ENCODE measurements around the gene TMEM119. TPM values are rescaled to one million over a fixed set of nuclear protein-coding genes. Genes with fewer than 3 reads are reported as not detected.

Gene TMEM119
- total RNA-seq, 1 donor from 2014 or later = not detected

DNA sequence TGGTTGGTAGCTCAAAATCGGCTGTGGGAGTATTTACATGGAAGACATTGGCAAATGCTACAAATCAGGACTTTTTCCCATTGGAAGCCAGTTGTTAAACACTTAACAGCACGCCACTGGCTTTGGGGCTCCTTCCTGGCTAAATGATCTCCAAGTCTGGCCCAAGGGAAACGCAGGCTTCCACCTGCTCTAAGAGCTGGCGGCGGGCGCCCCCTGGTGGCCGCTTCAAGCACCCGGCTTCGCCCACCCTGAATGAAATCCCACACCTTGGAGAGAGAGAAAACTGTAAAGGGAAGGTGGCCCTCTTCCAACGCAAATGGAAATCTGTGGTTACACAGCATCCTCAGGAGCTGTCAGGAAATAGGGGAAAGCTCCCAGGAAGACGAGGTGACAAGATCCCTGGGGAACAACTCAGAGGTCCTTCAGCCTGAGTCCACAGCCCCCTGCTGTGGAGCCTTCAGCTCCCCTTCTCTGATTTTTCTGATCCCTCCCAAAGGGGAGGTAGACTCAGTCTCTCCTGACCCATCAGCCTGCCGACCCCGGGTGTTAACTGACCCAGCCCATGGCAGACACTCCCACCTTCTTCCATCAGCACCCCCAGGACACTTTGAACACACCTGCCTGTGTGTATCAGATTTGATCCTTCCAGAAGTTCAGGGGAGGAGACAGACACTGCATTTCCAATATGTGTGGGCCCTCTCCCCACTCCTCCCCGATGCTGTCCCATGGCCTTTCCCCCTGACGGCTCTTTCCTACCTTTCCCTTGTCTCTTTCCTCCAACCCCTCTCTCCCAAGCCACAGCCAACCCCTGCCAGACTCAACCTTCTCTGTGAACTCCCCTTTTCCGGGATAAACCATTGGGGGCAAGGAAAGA lies 20.4 kb upstream of the TMEM119 start:
- H3K27ac Mint-ChIP-seq = peak overlapping the region; percentile 57
- peaks cover 48% of the 10 kb centered on the region for H3K36me3 Mint-ChIP-seq (ENCODE audit: low read depth)
- intact Hi-C loops (cut with micrococcal nuclease) = loop anchor here (1.0 to 5.0 kb wide), 6 partner anchors 11 to 479 kb away; partner anchors contain the start of genes CORO1C, FICD and UNG
- peak; percentile 69 for DNase-seq (ENCODE audit: low spot score)
- H3K4me1 Mint-ChIP-seq (ENCODE audit: low read depth) = peaks cover 57% of the 10 kb centered on the region
- H3K27me3 Mint-ChIP-seq (ENCODE audit: insufficient read depth) = peaks cover 2% of the 10 kb centered on the region
- peaks cover 15% of the 10 kb centered on the region for H3K9me3 Mint-ChIP-seq
- no peak overlapping the region for H3K4me3 Mint-ChIP-seq

DNA sequence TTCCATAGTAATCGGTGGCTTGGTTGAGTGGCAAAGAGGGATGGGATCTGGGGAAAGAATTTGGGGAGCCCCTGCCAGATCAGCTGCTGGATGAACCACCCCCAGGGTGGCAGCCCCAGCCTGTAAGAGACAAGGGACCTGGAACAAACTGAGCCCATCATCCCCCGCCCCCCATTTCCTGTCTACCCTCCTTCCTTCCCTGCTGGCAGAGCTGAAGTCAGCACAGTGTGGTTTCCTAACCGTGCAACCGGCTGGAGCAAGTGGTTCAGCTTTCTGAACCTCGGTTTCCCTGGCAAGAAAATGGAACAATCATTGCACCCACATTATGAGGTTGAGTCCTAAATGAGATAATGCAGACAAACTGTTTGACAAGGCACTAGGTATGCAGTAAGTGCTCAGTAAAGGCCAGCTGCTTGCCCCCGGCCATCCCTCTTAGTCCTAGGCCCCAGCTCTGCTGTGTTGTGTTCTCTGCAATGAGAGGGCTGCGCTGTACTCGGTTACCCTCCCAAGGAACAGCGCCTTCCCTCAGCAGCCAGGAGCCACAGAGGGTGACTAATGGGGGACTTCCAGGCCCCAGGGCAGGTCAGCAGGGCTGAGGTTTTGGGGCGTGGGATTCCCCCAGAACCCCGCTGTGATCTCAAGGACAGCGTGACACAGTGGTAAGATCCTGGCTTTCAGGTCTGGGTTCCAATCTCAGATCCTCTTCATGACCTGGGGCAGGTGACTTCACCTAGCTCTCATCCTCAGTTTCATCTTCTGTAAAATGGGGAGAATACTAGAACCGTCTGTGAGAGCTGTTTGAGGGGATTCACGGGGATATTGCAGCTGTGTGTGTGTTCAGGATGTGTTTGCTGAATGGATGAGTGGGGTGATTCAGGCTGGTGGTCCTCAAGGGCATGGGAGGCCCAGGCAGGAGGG lies 19.3 kb upstream of the TMEM119 start:
- Mint-ChIP-seq H3K4me1 (ENCODE audit: low read depth) (peaks cover 59% of the 10 kb centered on the region), H3K36me3 (ENCODE audit: low read depth) (peaks cover 39% of the 10 kb centered on the region), H3K27me3 (ENCODE audit: insufficient read depth) (peaks cover 2% of the 10 kb centered on the region), H3K4me3 (peak overlapping the region; percentile 66), H3K27ac (peak overlapping the region; percentile 97), H3K9me3 (peaks cover 15% of the 10 kb centered on the region)
- peak; percentile 80 for DNase-seq (ENCODE audit: low spot score)
- intact Hi-C loops (cut with micrococcal nuclease) = loop anchor here (1.0 to 5.0 kb wide), 7 partner anchors 18 to 480 kb away; partner anchors contain the start of genes CORO1C and UNG

DNA sequence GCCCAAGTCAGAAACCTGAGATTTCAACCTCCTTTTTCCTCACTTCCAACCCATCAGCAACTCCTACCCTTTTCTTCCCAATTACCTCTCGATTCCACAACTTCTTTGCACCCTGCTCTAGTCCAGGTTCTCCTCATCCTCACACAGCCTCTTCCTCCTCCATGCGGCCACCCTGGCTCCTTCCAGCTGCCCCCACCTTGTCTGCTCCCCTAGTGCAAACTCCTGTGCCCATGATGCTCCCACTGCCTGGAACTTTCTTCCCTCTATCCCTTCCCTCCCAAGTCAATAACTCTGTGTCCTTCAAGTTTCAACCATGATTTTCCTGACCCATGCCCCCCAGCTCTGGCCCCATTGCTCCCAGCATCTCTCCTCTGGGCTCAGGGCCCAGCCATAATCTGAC lies 18.5 kb upstream of the TMEM119 start:
- DNase-seq (ENCODE audit: low spot score) = no peak
- Mint-ChIP-seq H3K4me1 (ENCODE audit: low read depth) (peaks cover 66% of the 10 kb centered on the region), H3K9me3 (peaks cover 15% of the 10 kb centered on the region), H3K4me3 (peak overlapping the region; percentile 66), H3K36me3 (ENCODE audit: low read depth) (peaks cover 35% of the 10 kb centered on the region), H3K27me3 (ENCODE audit: insufficient read depth) (peaks cover 2% of the 10 kb centered on the region), H3K27ac (peak overlapping the region; percentile 97)
- intact Hi-C loops (cut with micrococcal nuclease) = loop anchor here (5.0 kb wide), 3 partner anchors 76 to 481 kb away; partner anchors contain the start of genes CORO1C and UNG

DNA sequence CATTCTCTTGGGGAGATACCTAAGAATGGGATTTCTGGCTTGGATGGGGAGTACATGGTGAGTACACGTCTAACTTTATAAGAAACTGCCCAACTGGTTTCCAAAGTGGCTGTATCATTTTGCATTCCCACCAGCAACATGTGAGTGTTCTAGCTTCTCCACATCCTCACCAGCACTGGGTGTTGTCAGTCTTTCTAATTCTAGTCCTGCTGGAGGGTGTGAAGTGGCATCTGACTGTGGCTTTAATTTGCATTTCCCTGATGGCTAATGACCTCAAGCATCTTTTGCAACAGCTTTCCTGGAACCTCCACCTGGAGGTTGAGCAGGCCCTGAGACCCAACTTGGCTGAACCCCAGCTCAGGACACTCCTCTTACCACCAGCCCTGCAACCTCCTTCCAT lies 18.0 kb upstream of the TMEM119 start:
- Mint-ChIP-seq H3K27me3 (ENCODE audit: insufficient read depth) (peaks cover 2% of the 10 kb centered on the region), H3K9me3 (peaks cover 15% of the 10 kb centered on the region), H3K4me3 (no peak overlapping the region), H3K27ac (peak overlapping the region; percentile 97), H3K4me1 (ENCODE audit: low read depth) (peaks cover 66% of the 10 kb centered on the region), H3K36me3 (ENCODE audit: low read depth) (peaks cover 31% of the 10 kb centered on the region)
- intact Hi-C loops (cut with micrococcal nuclease) = loop anchor here (5.0 kb wide), 3 partner anchors 76 to 481 kb away; partner anchors contain the start of genes CORO1C and UNG
- no peak for DNase-seq (ENCODE audit: low spot score)

DNA sequence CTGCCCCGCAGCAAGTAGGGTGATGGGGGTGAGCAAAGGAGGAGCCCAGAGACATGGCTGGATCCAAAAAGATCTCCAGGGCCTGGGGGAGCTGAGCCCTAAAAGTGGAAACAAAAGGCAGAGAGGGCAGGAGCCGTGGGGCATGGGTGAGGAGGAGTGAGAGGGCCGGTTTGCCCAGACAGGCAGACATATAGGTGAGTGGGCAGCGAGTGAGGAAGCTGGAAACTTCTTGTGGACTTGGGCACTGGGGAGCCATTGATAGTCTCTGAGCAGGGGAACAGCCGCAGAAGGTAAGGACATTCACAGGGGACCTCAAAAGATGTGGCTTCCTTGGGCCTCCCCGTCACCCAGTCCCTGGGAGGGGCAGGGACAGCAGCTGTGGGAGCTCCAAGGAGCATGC lies 16.8 kb upstream of the TMEM119 start:
- H3K36me3 Mint-ChIP-seq (ENCODE audit: low read depth) = peaks cover 28% of the 10 kb centered on the region
- H3K27ac Mint-ChIP-seq = peak overlapping the region; percentile 61
- no peak for DNase-seq (ENCODE audit: low spot score)
- peaks cover 2% of the 10 kb centered on the region for H3K27me3 Mint-ChIP-seq (ENCODE audit: insufficient read depth)
- H3K4me1 Mint-ChIP-seq (ENCODE audit: low read depth) = peaks cover 61% of the 10 kb centered on the region
- H3K4me3 Mint-ChIP-seq = no peak overlapping the region
- H3K9me3 Mint-ChIP-seq = peaks cover 15% of the 10 kb centered on the region
- intact Hi-C loops (cut with micrococcal nuclease) = loop anchor here (5.0 kb wide), 3 partner anchors 78 to 483 kb away; partner anchors contain the start of genes CORO1C and UNG

- peaks cover 2% of the 10 kb centered on the region for H3K27me3 Mint-ChIP-seq (ENCODE audit: insufficient read depth)
- no peak for DNase-seq (ENCODE audit: low spot score)
- intact Hi-C loops (cut with micrococcal nuclease) = no loop called here
- peaks cover 28% of the 10 kb centered on the region for H3K36me3 Mint-ChIP-seq (ENCODE audit: low read depth)
- no peak overlapping the region for H3K4me3 Mint-ChIP-seq
- peaks cover 57% of the 10 kb centered on the region for H3K4me1 Mint-ChIP-seq (ENCODE audit: low read depth)
- peaks cover 15% of the 10 kb centered on the region for H3K9me3 Mint-ChIP-seq
- peak overlapping the region; percentile 61 for H3K27ac Mint-ChIP-seq
Observed at GRCh38 chr12:108614041-108614440, 16.2 kb upstream of the TMEM119 start.

DNA sequence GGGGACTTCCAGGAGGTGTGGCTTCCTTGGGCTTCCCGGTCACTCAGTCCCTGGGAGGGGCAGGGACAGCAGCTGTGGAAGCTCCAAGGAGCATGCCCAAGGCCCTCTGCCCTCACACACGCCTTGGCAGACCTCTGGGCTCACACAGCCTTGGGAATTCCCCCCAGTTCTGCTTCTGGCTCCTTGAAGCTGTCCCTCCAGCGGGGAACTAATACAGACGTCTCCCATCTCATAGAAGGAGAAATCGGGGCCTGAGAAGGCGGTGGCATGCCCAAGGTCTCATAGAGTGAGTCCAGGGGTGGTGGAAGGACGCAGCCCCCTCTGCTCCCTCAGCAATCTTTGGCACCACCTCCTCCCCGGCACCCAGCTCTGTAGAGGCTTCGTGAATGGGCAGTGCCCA lies 15.7 kb upstream of the TMEM119 start:
- peaks cover 27% of the 10 kb centered on the region for H3K36me3 Mint-ChIP-seq (ENCODE audit: low read depth)
- peaks cover 2% of the 10 kb centered on the region for H3K27me3 Mint-ChIP-seq (ENCODE audit: insufficient read depth)
- peaks cover 15% of the 10 kb centered on the region for H3K9me3 Mint-ChIP-seq
- H3K4me1 Mint-ChIP-seq (ENCODE audit: low read depth) = peaks cover 53% of the 10 kb centered on the region
- H3K4me3 Mint-ChIP-seq = no peak overlapping the region
- DNase-seq (ENCODE audit: low spot score) = no peak
- no peak overlapping the region for H3K27ac Mint-ChIP-seq
- intact Hi-C loops (cut with micrococcal nuclease) = no loop called here

DNA sequence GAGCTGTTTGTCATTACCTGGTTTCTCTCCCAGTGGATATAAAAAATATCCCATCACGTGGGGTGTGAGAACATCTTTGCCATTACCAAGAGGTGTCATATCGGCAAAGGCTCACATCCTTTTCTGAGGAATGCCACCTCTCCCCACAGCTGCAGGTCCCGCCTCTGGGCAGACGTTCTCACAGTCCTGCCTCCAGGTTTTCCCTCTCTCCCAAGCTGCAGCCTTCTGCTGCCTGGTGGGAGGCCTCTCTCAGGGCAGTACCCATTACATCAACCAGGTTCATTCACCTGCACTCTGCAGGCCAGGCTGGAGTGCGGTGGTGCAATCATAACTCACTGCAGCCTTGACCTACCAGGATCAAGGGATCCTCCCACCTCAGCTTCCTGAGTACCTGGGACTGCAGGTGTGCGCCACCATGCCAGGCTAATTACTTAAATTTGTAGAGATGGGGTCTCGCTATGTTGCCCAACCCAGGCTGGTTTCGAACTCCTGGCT lies 15.0 kb upstream of the TMEM119 start:
- H3K27me3 Mint-ChIP-seq (ENCODE audit: insufficient read depth) = peaks cover 2% of the 10 kb centered on the region
- no peak for DNase-seq (ENCODE audit: low spot score)
- H3K4me3 Mint-ChIP-seq = no peak overlapping the region
- H3K4me1 Mint-ChIP-seq (ENCODE audit: low read depth) = peaks cover 46% of the 10 kb centered on the region
- H3K36me3 Mint-ChIP-seq (ENCODE audit: low read depth) = peaks cover 27% of the 10 kb centered on the region
- no peak overlapping the region for H3K27ac Mint-ChIP-seq
- intact Hi-C loops (cut with micrococcal nuclease) = loop anchor here (1.0 kb wide), 1 partner anchor 190 kb away; no protein-coding TSS in a partner anchor
- H3K9me3 Mint-ChIP-seq = peaks cover 15% of the 10 kb centered on the region

DNA sequence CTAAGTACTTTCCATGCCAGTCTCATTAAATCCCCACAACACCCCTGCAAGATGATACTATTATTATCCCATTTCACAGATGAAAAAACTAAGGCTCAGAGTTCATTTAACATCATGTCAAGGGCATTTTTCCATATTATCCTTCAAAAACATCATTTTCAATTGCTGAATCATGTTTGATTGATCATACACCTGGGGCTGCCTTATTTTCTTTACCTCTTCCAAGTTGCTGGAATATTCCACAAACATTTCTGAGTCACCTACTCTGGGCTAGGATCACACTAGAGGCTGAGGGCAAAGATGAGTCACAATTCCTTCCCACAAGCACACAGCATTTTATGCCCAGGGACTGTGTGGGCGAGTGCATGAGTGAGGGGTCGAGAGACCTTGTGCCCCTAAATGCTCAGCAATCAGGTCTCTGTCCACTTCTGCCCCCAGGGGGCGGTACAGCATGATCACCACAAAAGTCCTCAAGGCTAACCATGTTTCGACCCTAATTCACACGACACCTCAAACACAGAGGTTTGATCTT lies 14.1 kb upstream of the TMEM119 start:
- H3K4me3 Mint-ChIP-seq = no peak overlapping the region
- peaks cover 37% of the 10 kb centered on the region for H3K4me1 Mint-ChIP-seq (ENCODE audit: low read depth)
- H3K27ac Mint-ChIP-seq = peak overlapping the region; percentile 1
- peaks cover 22% of the 10 kb centered on the region for H3K36me3 Mint-ChIP-seq (ENCODE audit: low read depth)
- H3K27me3 Mint-ChIP-seq (ENCODE audit: insufficient read depth) = peaks cover 2% of the 10 kb centered on the region
- intact Hi-C loops (cut with micrococcal nuclease) = loop anchor here (1.0 kb wide), 1 partner anchor 191 kb away; no protein-coding TSS in a partner anchor
- H3K9me3 Mint-ChIP-seq = peaks cover 13% of the 10 kb centered on the region
- peak; percentile 16 for DNase-seq (ENCODE audit: low spot score)

DNA sequence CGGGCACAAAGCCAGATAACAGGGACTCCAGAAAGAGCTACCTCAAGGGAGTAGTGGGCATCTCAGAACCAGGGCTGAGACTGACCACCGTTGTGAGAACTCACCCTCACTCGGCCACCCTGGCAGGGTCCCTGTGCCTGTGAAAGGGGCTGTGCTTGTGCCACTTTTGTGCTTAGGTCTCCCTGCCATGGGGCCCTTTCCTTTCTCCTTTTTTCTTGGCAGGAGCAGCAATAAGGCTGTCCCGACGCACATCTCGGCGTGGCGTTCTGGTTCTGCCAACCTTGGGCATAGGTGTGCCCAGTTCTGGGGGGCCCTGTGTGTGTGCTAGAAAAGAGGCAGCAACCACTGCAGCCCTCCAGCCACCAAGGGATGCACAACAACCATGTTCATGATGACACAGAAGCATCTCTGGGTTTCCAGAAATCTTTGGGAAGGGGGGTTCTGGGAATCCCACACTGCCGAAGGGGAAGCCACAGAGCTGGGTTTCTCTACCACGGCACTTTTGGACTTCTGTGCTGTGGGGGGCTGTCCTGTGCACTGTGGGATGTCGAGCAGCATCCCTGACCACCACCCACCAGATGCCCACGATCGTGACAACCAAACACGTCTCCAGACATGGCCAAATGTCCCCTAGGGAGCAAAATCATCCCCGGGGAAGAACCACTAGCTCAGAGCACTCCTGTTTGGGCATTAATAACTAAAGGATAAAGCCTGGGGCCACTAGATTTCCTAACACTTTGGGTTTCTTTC lies 13.1 kb upstream of the TMEM119 start:
- H3K27me3 Mint-ChIP-seq (ENCODE audit: insufficient read depth) = peaks cover 3% of the 10 kb centered on the region
- H3K36me3 Mint-ChIP-seq (ENCODE audit: low read depth) = peaks cover 12% of the 10 kb centered on the region
- no peak for DNase-seq (ENCODE audit: low spot score)
- no peak overlapping the region for H3K4me3 Mint-ChIP-seq
- H3K27ac Mint-ChIP-seq = no peak overlapping the region
- peaks cover 4% of the 10 kb centered on the region for H3K9me3 Mint-ChIP-seq
- peaks cover 28% of the 10 kb centered on the region for H3K4me1 Mint-ChIP-seq (ENCODE audit: low read depth)
- intact Hi-C loops (cut with micrococcal nuclease) = no loop called here

DNA sequence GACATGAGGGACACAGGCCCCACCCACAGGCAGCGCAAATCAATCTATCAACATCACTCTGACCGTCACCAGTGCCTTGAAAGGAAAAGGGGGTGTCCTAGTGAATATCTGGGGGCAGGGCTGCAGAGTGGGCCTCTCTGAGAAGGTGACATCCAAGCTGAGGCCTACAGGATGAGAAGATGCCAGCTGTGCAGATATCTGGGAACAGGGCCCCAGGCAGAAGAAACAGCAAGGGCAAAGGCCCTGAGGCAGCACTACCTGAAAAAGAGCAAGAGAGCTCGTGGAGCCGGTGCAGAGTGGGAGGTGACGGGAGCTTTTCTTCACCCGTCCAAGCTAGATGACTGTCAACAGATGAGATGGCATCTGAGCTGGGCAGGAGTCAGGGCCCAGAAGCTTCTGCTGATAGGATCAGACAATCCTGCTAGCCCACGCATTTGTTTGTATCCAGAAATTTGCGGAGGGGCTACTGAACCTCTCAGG lies 12.5 kb upstream of the TMEM119 start:
- Mint-ChIP-seq H3K4me3 (no peak overlapping the region), H3K9me3 (no peaks in the 10 kb centered on the region), H3K27ac (no peak overlapping the region), H3K27me3 (ENCODE audit: insufficient read depth) (peaks cover 4% of the 10 kb centered on the region), H3K36me3 (ENCODE audit: low read depth) (peaks cover 12% of the 10 kb centered on the region), H3K4me1 (ENCODE audit: low read depth) (peaks cover 27% of the 10 kb centered on the region)
- DNase-seq (ENCODE audit: low spot score) = no peak
- intact Hi-C loops (cut with micrococcal nuclease) = no loop called here

All from activated T-helper 1 cell treated with anti-CD3 and anti-CD28 coated beads, Interleukin-12 subunit alpha, Interleukin-12 subunit beta, Interleukin-2, Interleukin-4 antibody, amounts not matched to agents 30 ng/mL and 10 ng/mL and 1 ng/mL, durations not matched to agents 14 hours and 24 hours and 36 hours (primary cell).